NCI-H1930 (cell line): ENCODE measurements around the gene ADAMTS9.

Experiments used
- DNase-seq, 2 experiments: peaks; one replicate each; lab custom pipeline; 2025; lab: John Stamatoyannopoulos, UW

ADAMTS9 gene

GRCh38 chr3:64654013-64654412 is 33.8 kb downstream of the ADAMTS9 start:
- DNase-seq = no peak

GRCh38 chr3:64653101-64653500 is 34.7 kb downstream of the ADAMTS9 start:
- no peak for DNase-seq

GRCh38 chr3:64651741-64652241 is 36.0 kb downstream of the ADAMTS9 start:
- DNase-seq = no peak

- no peak for DNase-seq
These were observed 36.5 kb downstream of the ADAMTS9 start for GRCh38 chr3:64651303-64651702.

- no peak for DNase-seq
These were observed 37.1 kb downstream of the ADAMTS9 start for GRCh38 chr3:64650715-64651114.

- peak in 1 of 2 experiments; percentile 2 for DNase-seq
These were observed 37.6 kb downstream of the ADAMTS9 start for GRCh38 chr3:64650096-64650622.

- peak in 1 of 2 experiments; percentile 27 for DNase-seq
These were observed 38.6 kb downstream of the ADAMTS9 start for GRCh38 chr3:64648927-64649906.

GRCh38 chr3:64647825-64648224 is 40.0 kb downstream of the ADAMTS9 start:
- no peak for DNase-seq

- no peak for DNase-seq
These were observed 42.6 kb downstream of the ADAMTS9 start for GRCh38 chr3:64645243-64645642.

GRCh38 chr3:64644483-64644882 is 43.3 kb downstream of the ADAMTS9 start:
- DNase-seq = no peak

- peak in 1 of 2 experiments; percentile 19 for DNase-seq
These were observed 45.3 kb downstream of the ADAMTS9 start for GRCh38 chr3:64642327-64643151.

GRCh38 chr3:64638981-64639481 is 48.8 kb downstream of the ADAMTS9 start:
- no peak for DNase-seq

- no peak for DNase-seq
These were observed 49.3 kb downstream of the ADAMTS9 start for GRCh38 chr3:64638511-64638910.

GRCh38 chr3:64634417-64634816 is 53.4 kb downstream of the ADAMTS9 start:
- DNase-seq = no peak

- DNase-seq = no peak
These were observed 55.8 kb downstream of the ADAMTS9 start for GRCh38 chr3:64631951-64632350.

GRCh38 chr3:64627471-64628321 is 60.1 kb downstream of the ADAMTS9 start:
- no peak for DNase-seq

- no peak for DNase-seq
These were observed 60.8 kb downstream of the ADAMTS9 start for GRCh38 chr3:64627042-64627441.

- no peak for DNase-seq
These were observed 62.4 kb downstream of the ADAMTS9 start for GRCh38 chr3:64625381-64625780.

- no peak for DNase-seq
These were observed 64.7 kb downstream of the ADAMTS9 start for GRCh38 chr3:64623125-64623524.

- no peak for DNase-seq
These were observed 65.9 kb downstream of the ADAMTS9 start for GRCh38 chr3:64621726-64622395.

- DNase-seq = no peak
These were observed 66.5 kb downstream of the ADAMTS9 start for GRCh38 chr3:64621275-64621674.
